OCI-LY7 (cell line): ENCODE measurements around the gene AURKB.

Source experiments
- EZH2phosphoT487 ChIP-seq: fragments of 200-600 bp; sonication (generic); IDR thresholded peaks from 2 replicates; pipeline ENCODE4 v1.6.1; 2018; ENCODE audit warnings: low read depth, borderline replicate concordance, mild to moderate bottlenecking, mixed run types, antibody characterized with exemption, low read length, moderate library complexity, mixed read lengths
- TF ChIP-seq, protein P1 (sequence below): fragments of 200-600 bp; sonication (generic); conservative IDR thresholded peaks from 2 replicates; pipeline ENCODE4 v1.5.1; 2014; ENCODE audit warnings: mild to moderate bottlenecking, antibody characterized with exemption, low read length, moderate library complexity, mixed read lengths

DNA sequence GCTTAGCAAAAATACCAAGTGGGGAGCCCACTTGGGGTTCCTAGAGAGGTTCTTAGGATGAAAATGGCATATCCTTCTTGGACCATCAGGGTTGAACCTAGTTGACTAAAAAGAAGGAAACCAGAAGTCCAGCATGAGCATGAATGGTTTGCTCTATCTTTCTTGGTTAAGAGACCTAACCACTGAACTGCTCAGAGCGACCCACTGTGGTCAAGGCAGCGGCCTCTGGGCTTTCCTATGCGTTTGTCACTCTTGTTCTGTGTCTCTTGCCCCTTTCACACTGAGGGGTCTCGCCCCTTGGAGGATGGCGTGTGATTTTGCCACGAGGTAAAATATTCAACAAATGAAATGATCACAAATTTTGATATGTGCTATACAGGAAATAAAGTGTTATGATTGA, 19.9 kb downstream of the AURKB start:
- TF ChIP-seq, protein P1, sequence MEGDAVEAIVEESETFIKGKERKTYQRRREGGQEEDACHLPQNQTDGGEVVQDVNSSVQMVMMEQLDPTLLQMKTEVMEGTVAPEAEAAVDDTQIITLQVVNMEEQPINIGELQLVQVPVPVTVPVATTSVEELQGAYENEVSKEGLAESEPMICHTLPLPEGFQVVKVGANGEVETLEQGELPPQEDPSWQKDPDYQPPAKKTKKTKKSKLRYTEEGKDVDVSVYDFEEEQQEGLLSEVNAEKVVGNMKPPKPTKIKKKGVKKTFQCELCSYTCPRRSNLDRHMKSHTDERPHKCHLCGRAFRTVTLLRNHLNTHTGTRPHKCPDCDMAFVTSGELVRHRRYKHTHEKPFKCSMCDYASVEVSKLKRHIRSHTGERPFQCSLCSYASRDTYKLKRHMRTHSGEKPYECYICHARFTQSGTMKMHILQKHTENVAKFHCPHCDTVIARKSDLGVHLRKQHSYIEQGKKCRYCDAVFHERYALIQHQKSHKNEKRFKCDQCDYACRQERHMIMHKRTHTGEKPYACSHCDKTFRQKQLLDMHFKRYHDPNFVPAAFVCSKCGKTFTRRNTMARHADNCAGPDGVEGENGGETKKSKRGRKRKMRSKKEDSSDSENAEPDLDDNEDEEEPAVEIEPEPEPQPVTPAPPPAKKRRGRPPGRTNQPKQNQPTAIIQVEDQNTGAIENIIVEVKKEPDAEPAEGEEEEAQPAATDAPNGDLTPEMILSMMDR: no peak
- no peak for TF ChIP-seq EZH2phosphoT487
